GM10248 (cell line): ENCODE results near the gene ATP8B3.

Source experiments
- CTCF ChIA-PET: fragments of 300-600 bp; sonication (Branson Sonifier 250); formaldehyde crosslinking; extraction: SDS; loops from one replicate; lab custom pipeline; 2021; ENCODE audit warnings: antibody characterized with exemption; lab: Yijun Ruan, JAX
- POLR2A ChIA-PET: fragments of 350-650 bp; sonication (Branson Sonifier 250); formaldehyde crosslinking; extraction: SDS; loops from one replicate; lab custom pipeline; 2020; ENCODE audit warnings: antibody characterized with exemption; lab: Yijun Ruan, JAX
- DNase-seq: peaks from one replicate; pipeline ENCODE4 v3.0.0; 2012; ENCODE audit errors: extremely low spot score
- TF ChIP-seq, protein P1 (sequence below): IDR thresholded peaks from 2 replicates; pipeline ENCODE4 v1.5.1; 2012; ENCODE audit warnings: mild to moderate bottlenecking, low read depth; ENCODE audit errors: extremely low read depth, missing control alignments, control extremely low read depth

Gene ATP8B3

GRCh38 chr19:1774989-1775772 lies 36.9 kb downstream of the ATP8B3 start:
- CTCF ChIA-PET: no interaction called here
- TF ChIP-seq, protein P1, sequence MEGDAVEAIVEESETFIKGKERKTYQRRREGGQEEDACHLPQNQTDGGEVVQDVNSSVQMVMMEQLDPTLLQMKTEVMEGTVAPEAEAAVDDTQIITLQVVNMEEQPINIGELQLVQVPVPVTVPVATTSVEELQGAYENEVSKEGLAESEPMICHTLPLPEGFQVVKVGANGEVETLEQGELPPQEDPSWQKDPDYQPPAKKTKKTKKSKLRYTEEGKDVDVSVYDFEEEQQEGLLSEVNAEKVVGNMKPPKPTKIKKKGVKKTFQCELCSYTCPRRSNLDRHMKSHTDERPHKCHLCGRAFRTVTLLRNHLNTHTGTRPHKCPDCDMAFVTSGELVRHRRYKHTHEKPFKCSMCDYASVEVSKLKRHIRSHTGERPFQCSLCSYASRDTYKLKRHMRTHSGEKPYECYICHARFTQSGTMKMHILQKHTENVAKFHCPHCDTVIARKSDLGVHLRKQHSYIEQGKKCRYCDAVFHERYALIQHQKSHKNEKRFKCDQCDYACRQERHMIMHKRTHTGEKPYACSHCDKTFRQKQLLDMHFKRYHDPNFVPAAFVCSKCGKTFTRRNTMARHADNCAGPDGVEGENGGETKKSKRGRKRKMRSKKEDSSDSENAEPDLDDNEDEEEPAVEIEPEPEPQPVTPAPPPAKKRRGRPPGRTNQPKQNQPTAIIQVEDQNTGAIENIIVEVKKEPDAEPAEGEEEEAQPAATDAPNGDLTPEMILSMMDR: peak; percentile 40
- POLR2A ChIA-PET: no interaction called here
- DNase-seq: no peak

DNA sequence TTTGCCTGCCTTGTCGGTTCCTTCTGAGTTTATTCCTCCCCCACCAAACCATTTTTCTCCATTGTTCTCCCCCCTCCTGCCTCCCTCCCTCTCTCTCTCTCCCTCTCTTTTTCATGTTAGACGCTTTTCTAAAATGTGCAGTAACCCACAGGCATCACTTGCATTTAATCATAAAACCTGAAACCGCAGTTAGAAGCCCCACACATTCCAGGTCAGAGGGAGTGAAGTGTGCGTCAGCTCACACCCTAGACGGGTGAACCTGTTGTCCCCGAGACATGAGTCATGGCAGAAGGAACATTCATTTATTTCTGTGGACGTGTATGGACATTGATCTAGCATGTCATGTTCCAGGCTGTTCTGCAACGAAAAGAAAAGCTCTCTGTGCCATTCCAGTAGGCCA lies 38.9 kb downstream of the ATP8B3 start:
- TF ChIP-seq, protein P1: no peak
- POLR2A ChIA-PET: no interaction called here
- CTCF ChIA-PET: interaction anchor here (0.6 to 1.3 kb wide), 5 partner anchors 15 to 227 kb away, joined by 3 to 5 read pairs (median 4); no protein-coding TSS in a partner anchor
- DNase-seq: no peak

DNA sequence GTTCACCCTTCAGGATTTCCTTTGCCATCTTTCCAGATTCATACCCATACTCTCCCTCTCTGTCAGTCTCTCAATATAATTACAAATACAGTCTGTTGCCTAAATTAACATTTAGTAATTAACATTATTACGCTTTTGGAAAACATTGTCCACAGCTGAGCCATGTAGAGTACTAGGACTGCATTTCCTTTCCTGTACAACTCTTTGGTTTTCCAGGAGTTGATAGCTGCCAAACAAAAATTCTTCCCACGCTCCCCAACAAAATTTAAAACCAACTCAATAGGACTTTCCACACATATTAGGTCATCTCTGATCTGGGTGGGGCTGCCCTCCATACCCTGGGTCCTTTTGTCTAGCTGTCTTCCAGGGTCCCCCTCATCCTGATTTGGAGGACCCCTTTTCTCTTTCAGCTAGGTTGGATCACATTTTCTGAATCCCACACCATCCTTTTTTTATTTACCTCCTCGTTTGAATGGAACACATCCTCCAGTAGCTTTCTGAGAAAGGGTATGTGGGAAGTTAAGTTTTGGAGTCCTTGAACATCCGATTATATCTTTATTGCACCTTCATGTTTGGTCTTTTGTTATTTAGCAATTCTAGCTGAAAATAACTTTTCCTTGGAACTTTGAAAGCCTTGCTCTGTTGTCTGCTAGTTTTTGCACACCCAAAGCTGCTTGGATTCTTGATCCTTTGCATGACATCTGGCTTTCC lies 41.1 kb downstream of the ATP8B3 start:
- DNase-seq: no peak
- ChIA-PET POLR2A (no interaction called here), CTCF (interaction anchor here (1.0 to 2.5 kb wide), 9 partner anchors 11 to 225 kb away, joined by 3 to 12 read pairs (median 4); no protein-coding TSS in a partner anchor)
- TF ChIP-seq, protein P1: no peak

- DNase-seq: no peak
- POLR2A ChIA-PET: no interaction called here
- CTCF ChIA-PET: interaction anchor here (1.4 to 2.5 kb wide), 4 partner anchors 56 to 224 kb away, joined by 4 to 12 read pairs (median 6); no protein-coding TSS in a partner anchor
- TF ChIP-seq, protein P1: no peak
Measured at GRCh38 chr19:1769645-1769985, 42.5 kb downstream of the ATP8B3 start.

GRCh38 chr19:1768918-1769644 lies 43.0 kb downstream of the ATP8B3 start:
- DNase-seq: no peak
- TF ChIP-seq, protein P1: no peak
- CTCF ChIA-PET: interaction anchor here (0.8 to 3.6 kb wide), 11 partner anchors 9 to 235 kb away, joined by 3 to 28 read pairs (median 4); no protein-coding TSS in a partner anchor
- POLR2A ChIA-PET: no interaction called here

- ChIA-PET CTCF (interaction anchor here (0.8 to 3.6 kb wide), 9 partner anchors 10 to 234 kb away, joined by 3 to 28 read pairs (median 4); no protein-coding TSS in a partner anchor), POLR2A (no interaction called here)
- DNase-seq: no peak
- TF ChIP-seq, protein P1: no peak
Measured at GRCh38 chr19:1768248-1768647, 43.8 kb downstream of the ATP8B3 start.
